ENCODE data around the gene SUPT3H. TPM values are rescaled to one million over a fixed set of nuclear protein-coding genes. Genes with fewer than 3 reads are reported as not detected.

SUPT3H gene
- total and polyA plus RNA-seq, 2 of the 13 experiments (the other 11 are each of a cell fraction or from before 2014, with no cell fraction given): 11.9 to 36.1 TPM

DNA sequence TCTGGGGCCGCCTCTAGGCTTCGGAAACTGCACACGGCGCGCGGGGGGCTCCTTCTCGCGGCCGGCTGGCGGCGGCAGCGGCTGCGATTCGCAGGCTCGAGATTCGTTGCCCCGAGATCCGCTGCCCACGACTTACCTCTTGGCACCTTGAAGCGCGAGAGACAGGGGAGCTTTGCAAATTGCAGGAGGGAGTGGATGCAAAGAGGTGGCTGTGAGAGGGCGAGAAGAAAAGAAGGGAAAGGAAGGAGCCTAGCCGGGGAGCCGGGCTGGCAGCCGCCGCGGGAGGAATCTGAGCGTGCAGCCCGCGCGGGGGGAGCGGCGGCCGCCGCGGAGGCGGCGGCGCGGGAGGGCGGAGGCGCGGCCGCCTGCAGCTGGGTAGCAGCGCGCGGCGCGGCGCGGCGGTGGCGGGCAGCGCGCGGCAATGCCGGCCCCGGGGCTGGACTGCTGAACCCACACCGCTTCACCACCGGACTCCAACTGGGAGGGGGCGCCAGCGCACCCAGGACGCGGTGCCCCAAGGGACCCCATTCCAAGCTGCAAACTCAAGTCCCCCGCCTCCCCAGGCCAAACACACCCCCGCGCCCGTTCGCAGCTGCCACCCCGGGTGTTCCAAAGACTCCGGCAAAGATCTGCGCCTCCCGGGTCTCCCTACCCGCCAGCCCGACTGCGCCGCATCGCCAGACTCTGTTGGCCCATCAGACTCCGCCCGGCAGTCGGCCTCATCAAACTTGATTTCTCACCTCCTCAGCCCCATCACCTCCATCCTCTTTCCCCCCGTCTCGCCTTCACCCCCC lies 44.2 kb upstream of the SUPT3H start (continued):
- TF ChIP-seq CTCF (CRISPR knock-in tag; IDR thresholded peaks at IDR 0.05) (peak; percentile 45), ZBTB7A (CRISPR knock-in tag; IDR thresholded peaks at IDR 0.05) (no peak), ZNF839 (CRISPR knock-in tag; IDR thresholded peaks at IDR 0.05; ENCODE audit: borderline replicate concordance) (no peak), REPIN1 (CRISPR knock-in tag; IDR thresholded peaks at IDR 0.05; ENCODE audit: borderline replicate concordance, low read depth) (no peak), RARG (CRISPR knock-in tag; IDR thresholded peaks at IDR 0.05; ENCODE audit: low read depth) (no peak), TBX2 (CRISPR knock-in tag; IDR thresholded peaks at IDR 0.05; ENCODE audit: borderline replicate concordance) (peak; percentile 49; the same call in 1 of the 2 replicates), CHD2 (IDR thresholded peaks at IDR 0.05; ENCODE audit: low read depth, low read length) (no peak), NFATC3 (CRISPR knock-in tag; IDR thresholded peaks at IDR 0.05) (no peak), BHLHE40 (IDR thresholded peaks at IDR 0.05; ENCODE audit: low read length) (no peak), ZNF136 (CRISPR knock-in tag; IDR thresholded peaks at IDR 0.05; ENCODE audit: low read depth) (no peak), ZNF709 (CRISPR knock-in tag; IDR thresholded peaks at IDR 0.05) (no peak), STAG1 (CRISPR knock-in tag; IDR thresholded peaks at IDR 0.05) (peak; percentile 39), YEATS4 (CRISPR knock-in tag; IDR thresholded peaks at IDR 0.05; ENCODE audit: borderline replicate concordance) (no peak), ZNF234 (CRISPR knock-in tag; conservative IDR thresholded peaks at IDR 0.05) (no peak), ZNF761 (CRISPR knock-in tag; conservative IDR thresholded peaks at IDR 0.05) (0 out of 2 replicates have a peak, but pooled peaks have one; percentile 14), ZNF33A (CRISPR knock-in tag; IDR thresholded peaks at IDR 0.05; ENCODE audit: borderline replicate concordance) (no peak), KLF9 (CRISPR knock-in tag; IDR thresholded peaks at IDR 0.05; ENCODE audit: low read depth) (no peak), ZNF44 (CRISPR knock-in tag; IDR thresholded peaks at IDR 0.05) (no peak)
- TF ChIP-seq, protein P1, sequence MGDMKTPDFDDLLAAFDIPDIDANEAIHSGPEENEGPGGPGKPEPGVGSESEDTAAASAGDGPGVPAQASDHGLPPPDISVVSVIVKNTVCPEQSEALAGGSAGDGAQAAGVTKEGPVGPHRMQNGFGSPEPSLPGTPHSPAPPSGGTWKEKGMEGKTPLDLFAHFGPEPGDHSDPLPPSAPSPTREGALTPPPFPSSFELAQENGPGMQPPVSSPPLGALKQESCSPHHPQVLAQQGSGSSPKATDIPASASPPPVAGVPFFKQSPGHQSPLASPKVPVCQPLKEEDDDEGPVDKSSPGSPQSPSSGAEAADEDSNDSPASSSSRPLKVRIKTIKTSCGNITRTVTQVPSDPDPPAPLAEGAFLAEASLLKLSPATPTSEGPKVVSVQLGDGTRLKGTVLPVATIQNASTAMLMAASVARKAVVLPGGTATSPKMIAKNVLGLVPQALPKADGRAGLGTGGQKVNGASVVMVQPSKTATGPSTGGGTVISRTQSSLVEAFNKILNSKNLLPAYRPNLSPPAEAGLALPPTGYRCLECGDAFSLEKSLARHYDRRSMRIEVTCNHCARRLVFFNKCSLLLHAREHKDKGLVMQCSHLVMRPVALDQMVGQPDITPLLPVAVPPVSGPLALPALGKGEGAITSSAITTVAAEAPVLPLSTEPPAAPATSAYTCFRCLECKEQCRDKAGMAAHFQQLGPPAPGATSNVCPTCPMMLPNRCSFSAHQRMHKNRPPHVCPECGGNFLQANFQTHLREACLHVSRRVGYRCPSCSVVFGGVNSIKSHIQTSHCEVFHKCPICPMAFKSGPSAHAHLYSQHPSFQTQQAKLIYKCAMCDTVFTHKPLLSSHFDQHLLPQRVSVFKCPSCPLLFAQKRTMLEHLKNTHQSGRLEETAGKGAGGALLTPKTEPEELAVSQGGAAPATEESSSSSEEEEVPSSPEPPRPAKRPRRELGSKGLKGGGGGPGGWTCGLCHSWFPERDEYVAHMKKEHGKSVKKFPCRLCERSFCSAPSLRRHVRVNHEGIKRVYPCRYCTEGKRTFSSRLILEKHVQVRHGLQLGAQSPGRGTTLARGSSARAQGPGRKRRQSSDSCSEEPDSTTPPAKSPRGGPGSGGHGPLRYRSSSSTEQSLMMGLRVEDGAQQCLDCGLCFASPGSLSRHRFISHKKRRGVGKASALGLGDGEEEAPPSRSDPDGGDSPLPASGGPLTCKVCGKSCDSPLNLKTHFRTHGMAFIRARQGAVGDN (CRISPR knock-in tag; IDR thresholded peaks at IDR 0.05): peak; percentile 43
- TF ChIP-seq, protein P2, sequence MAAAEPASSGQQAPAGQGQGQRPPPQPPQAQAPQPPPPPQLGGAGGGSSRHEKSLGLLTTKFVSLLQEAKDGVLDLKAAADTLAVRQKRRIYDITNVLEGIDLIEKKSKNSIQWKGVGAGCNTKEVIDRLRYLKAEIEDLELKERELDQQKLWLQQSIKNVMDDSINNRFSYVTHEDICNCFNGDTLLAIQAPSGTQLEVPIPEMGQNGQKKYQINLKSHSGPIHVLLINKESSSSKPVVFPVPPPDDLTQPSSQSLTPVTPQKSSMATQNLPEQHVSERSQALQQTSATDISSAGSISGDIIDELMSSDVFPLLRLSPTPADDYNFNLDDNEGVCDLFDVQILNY (CRISPR knock-in tag; conservative IDR thresholded peaks at IDR 0.05): no peak

Data from HepG2 (cell line).